Endothelial cell of umbilical vein (primary cell): ENCODE data around the gene RAB9B. TPM values are rescaled to one million over a fixed set of nuclear protein-coding genes. Genes with fewer than 3 reads are reported as not detected.

ENCODE experiments used
- BruUV-seq: library from RNA; stranded (reverse); fragments of 400-500 nt; replicated peaks from 2 replicates; lab custom pipeline; 2021; lab: Mats Ljungman, UMichigan
- CTCF ChIA-PET: fragments of 300-600, 350-600 bp; sonication (Branson Sonifier 250); formaldehyde crosslinking; loops from one replicate; lab custom pipeline; 2021; ENCODE audit warnings: antibody characterized with exemption, inconsistent platforms; lab: Charles Lee
- POLR2A ChIA-PET: fragments of 300-600, 350-600 bp; sonication (Branson Sonifier 250); formaldehyde crosslinking; loops from one replicate; lab custom pipeline; 2021; ENCODE audit warnings: antibody characterized with exemption, inconsistent platforms; lab: Charles Lee
- DNase-seq: peaks from one replicate; pipeline ENCODE4 v3.0.0-alpha.2; 2011; ENCODE audit warnings: low read depth, low spot score
- FAIRE-seq: peaks from 2 replicates; lab custom pipeline; 2011; peaks lifted over from hg19 to GRCh38; lab: Jason Lieb, UNC
- H2AFZ ChIP-seq: 2 replicates; pipeline ENCODE4 v1.6.0; 2012; ENCODE audit warnings: low read depth, low read length, control low read depth, inconsistent platforms
- H3K27ac ChIP-seq: 2 replicates; pipeline ENCODE4 v1.5.1; 2011; ENCODE audit warnings: low read depth, mild to moderate bottlenecking, control low read depth, low read length, moderate library complexity; ENCODE audit not compliant: insufficient read depth
- H3K27me3 ChIP-seq, 2 experiments: 2 replicates each; pipeline versions ENCODE4 v1.6.0 to v1.6.1; 2011; ENCODE audit warnings: low read length in 2 of 2, mixed read lengths in 1 of 2; ENCODE audit not compliant: control insufficient read depth in 2 of 2, insufficient read depth in 2 of 2
- H3K36me3 ChIP-seq, 2 experiments: 2 replicates in 1 of 2; 3 replicates in 1 of 2; pipeline ENCODE4 v1.5.1; 2011; ENCODE audit warnings: low read length in 2 of 2, mild to moderate bottlenecking in 1 of 2, moderate library complexity in 1 of 2; ENCODE audit not compliant: control insufficient read depth in 2 of 2, insufficient read depth in 2 of 2; ENCODE audit errors: extremely low read depth in 1 of 2
- H3K4me1 ChIP-seq: 3 replicates; pipeline ENCODE4 v1.5.1; 2011; ENCODE audit warnings: mild to moderate bottlenecking, low read length; ENCODE audit not compliant: control insufficient read depth, insufficient read depth; ENCODE audit errors: extremely low read depth
- H3K4me2 ChIP-seq: 2 replicates; pipeline ENCODE4 v1.6.1; 2011; ENCODE audit warnings: low read length, control low read depth, mixed read lengths; ENCODE audit not compliant: insufficient read depth
- H3K4me3 ChIP-seq, 3 experiments: fragments of 200-600 bp in 1 of 3; sonication (generic), shearing (Covaris generic) in 1 of 3; replicated peaks in 1 of 3; 2 replicates each; pipeline ENCODE4 v1.5.1; 2011 to 2016; ENCODE audit warnings: control low read depth in 3 of 3, low read length in 3 of 3, mild to moderate bottlenecking in 2 of 3, inconsistent platforms in 1 of 3, low read depth in 1 of 3, moderate library complexity in 1 of 3; ENCODE audit not compliant: insufficient read depth in 1 of 3
- H3K79me2 ChIP-seq: 2 replicates; pipeline ENCODE4 v1.6.0; 2012; ENCODE audit warnings: low read length, inconsistent platforms; ENCODE audit not compliant: control insufficient read depth, insufficient read depth
- H3K9ac ChIP-seq: replicated peaks from 2 replicates; pipeline ENCODE3; 2011; ENCODE audit warnings: low read length, control low read depth; ENCODE audit not compliant: insufficient read depth; ENCODE audit errors: extremely low read depth
- H3K9me1 ChIP-seq: replicated peaks from 3 replicates; pipeline ENCODE4 v1.6.0; 2011; ENCODE audit warnings: mild to moderate bottlenecking, low read length; ENCODE audit not compliant: control insufficient read depth, insufficient read depth; ENCODE audit errors: extremely low read depth
- H3K9me3 ChIP-seq: replicated peaks from 2 replicates; pipeline ENCODE4 v1.5.1; 2012; ENCODE audit warnings: low read length, inconsistent platforms; ENCODE audit not compliant: control insufficient read depth, insufficient read depth
- H4K20me1 ChIP-seq: replicated peaks from 2 replicates; pipeline ENCODE3; 2011; ENCODE audit warnings: mild to moderate bottlenecking, low read length; ENCODE audit not compliant: control insufficient read depth, insufficient read depth; ENCODE audit errors: extremely low read depth
- CTCF ChIP-seq, 2 donors: IDR thresholded peaks; 1 replicate in 1 of 2; 2 replicates in 1 of 2; pipeline ENCODE4 v1.5.1; 2011; ENCODE audit warnings: low read length in 2 of 2, mild to moderate bottlenecking in 2 of 2, moderate library complexity in 2 of 2, control low read depth in 1 of 2, inconsistent platforms in 1 of 2, low read depth in 1 of 2; ENCODE audit not compliant: insufficient read depth in 1 of 2; ENCODE audit errors: extremely low read depth in 1 of 2
- EZH2 ChIP-seq: IDR thresholded peaks from 2 replicates; pipeline ENCODE4 v1.6.1; 2012; ENCODE audit warnings: borderline replicate concordance, low read depth, mild to moderate bottlenecking, moderate library complexity, low read length, inconsistent platforms; ENCODE audit not compliant: severe bottlenecking
- POLR2A ChIP-seq: IDR thresholded peaks from 2 replicates; pipeline ENCODE4 v1.6.1; 2012; ENCODE audit warnings: low read depth, mild to moderate bottlenecking, control low read depth, low read length
- dilution Hi-C: fragments of 300-500 bp; cut with MboI; formaldehyde crosslinking; loops from one replicate; pipeline ENCODE4 v1.15.0; 2019; ENCODE audit warnings: low sequenced_read_pairs; ENCODE audit not compliant: extremely low pct_ligation_motif_present
- intact Hi-C: fragments of 100-400 bp; cut with micrococcal nuclease; formaldehyde crosslinking; loops from one replicate; pipeline ENCODE4 v1.10.0; 2022
- polyA plus RNA-seq, 4 experiments: library from polyadenylated mRNA; depleted of rRNA in 3 of 4; stranded (reverse) in 3 of 4; unstranded in 1 of 4; fragments of >200 nt; gene quantifications; 2 replicates each; pipeline versions ENCODE4 v1.2.1 to v1.2.3, GENCODE V29; 2011 to 2012; ENCODE audit warnings: missing spikeins in 1 of 4
- small RNA-seq: library from RNA; depleted of rRNA; stranded (forward); fragments of <200 nt; gene quantifications from one replicate; pipeline ENCODE3, GENCODE V24; 2012; ENCODE audit warnings: low replicate concordance, low read depth; ENCODE audit not compliant: insufficient read depth, insufficient read length
- total RNA-seq: library from RNA; stranded (reverse); gene quantifications from 2 replicates; pipeline ENCODE4 v1.2.3, GENCODE V29; 2021

The RAB9B gene
- total and polyA plus RNA-seq, 2 donors (not counting 3 experiments of a cell fraction or from before 2014, with no cell fraction given), result 0.18 to 0.55 TPM

GRCh38 chrX:103773445-103773844 lies 58.6 kb downstream of the RAB9B start:
- BruUV-seq, result no TSS peak
- Histone ChIP-seq H3K79me2 (no peaks in the 10 kb centered on the region), H3K9me1 (no peaks in the 10 kb centered on the region), H3K4me3 (no peak overlapping the region), H3K27me3 (peaks cover 0 to 2% of the 10 kb centered on the region in 2 experiments), H3K27ac (no peak overlapping the region), H3K36me3 (no peaks in the 10 kb centered on the region), H3K4me2 (no peak overlapping the region), H3K9me3 (no peaks in the 10 kb centered on the region), H3K4me1 (no peaks in the 10 kb centered on the region), H4K20me1 (no peaks in the 10 kb centered on the region), H3K9ac (no peak overlapping the region), H2AFZ (no peak overlapping the region)
- dilution Hi-C loops (no loop called here), intact Hi-C loops (no loop called here)
- no peak for DNase-seq
- ChIA-PET POLR2A (no interaction called here), CTCF (interaction anchor here (0.7 to 4.8 kb wide), 4 partner anchors 43 to 240 kb away, joined by 3 to 46 read pairs (median 10); partner anchors contain the start of gene TMEM31)
- no peak for TF ChIP-seq EZH2
- no peak for TF ChIP-seq CTCF (IDR thresholded peaks at IDR 0.05; ENCODE audit: extremely low read depth in 1 of 2, insufficient read depth in 1 of 2, low read depth in 1 of 2, low read length in 2 of 2)
- no peak for TF ChIP-seq POLR2A
- no peak for FAIRE-seq

Small RNAs within 50 kb of the gene (small RNA-seq; reads per million reads assigned to genes)
- gene RNA5SP511, result not detected

Other genes starting within 250 kb of the RAB9B start
- 60.4 and 74.6 TPM in 2 replicates for gene TCEAL4, start 246.7 kb downstream of the RAB9B start, total RNA-seq
- 11.8 and 16.9 TPM in 2 replicates for gene TCEAL4, start 246.7 kb downstream of the RAB9B start, polyA plus RNA-seq
- gene TCEAL3, start 224.3 kb downstream of the RAB9B start, total RNA-seq, result 21.3 and 23.7 TPM in 2 replicates
- gene TCEAL3, start 224.3 kb downstream of the RAB9B start, polyA plus RNA-seq, result 6.9 and 8.9 TPM in 2 replicates
- gene TCEAL1, start 203.3 kb downstream of the RAB9B start, total RNA-seq, result 14.6 and 18.5 TPM in 2 replicates
- gene TCEAL1, start 203.3 kb downstream of the RAB9B start, polyA plus RNA-seq, result 12.8 and 18.6 TPM in 2 replicates
- gene MORF4L2, start 145.6 kb downstream of the RAB9B start, total RNA-seq, result 414 and 445 TPM in 2 replicates
- gene MORF4L2, start 145.6 kb downstream of the RAB9B start, polyA plus RNA-seq, result 208 and 331 TPM in 2 replicates
- not detected in 2 replicates for gene TMEM31, start 121.3 kb downstream of the RAB9B start, total RNA-seq
- gene TMEM31, start 121.3 kb downstream of the RAB9B start, polyA plus RNA-seq, result 0.19 TPM in 1 of 2 replicates, not detected in the other
- gene PLP1, start 55.4 kb downstream of the RAB9B start, total RNA-seq, result not detected in 2 replicates
- not detected in 2 replicates for gene PLP1, start 55.4 kb downstream of the RAB9B start, polyA plus RNA-seq
- gene TMSB15B, start 130.4 kb upstream of the RAB9B start, total RNA-seq, result 15.1 and 18.9 TPM in 2 replicates
- 12.1 and 14.5 TPM in 2 replicates for gene TMSB15B, start 130.4 kb upstream of the RAB9B start, polyA plus RNA-seq
- gene H2BW1, start 181.5 kb upstream of the RAB9B start, total RNA-seq, result not detected in 2 replicates
- gene H2BW1, start 181.5 kb upstream of the RAB9B start, polyA plus RNA-seq, result not detected in 2 replicates
- not detected in 2 replicates for gene H2BW2, start 207.7 kb upstream of the RAB9B start, total RNA-seq
- gene H2BW2, start 207.7 kb upstream of the RAB9B start, polyA plus RNA-seq, result not detected in 2 replicates
- 6.9 and 7.0 TPM in 2 replicates for gene TMSB15C, start 244.0 kb upstream of the RAB9B start, total RNA-seq
- 2.5 and 3.1 TPM in 2 replicates for gene TMSB15C, start 244.0 kb upstream of the RAB9B start, polyA plus RNA-seq